Measurements from ENCODE around the gene LTB. TPM values are rescaled to one million over a fixed set of nuclear protein-coding genes. Genes with fewer than 3 reads are reported as not detected.
"Not testable (repeated sequence)": the region's sequence is repeated elsewhere in the genome, so short reads cannot be mapped to it uniquely, and the experiment has no call there.

The LTB gene
- polyA plus RNA-seq, 3 donors, result 1.8 to 2.7 (median 2.0) TPM

GRCh38 chr6:31557443-31558317 is 24.5 kb downstream of the LTB start:
- no peak for DNase-seq

DNA sequence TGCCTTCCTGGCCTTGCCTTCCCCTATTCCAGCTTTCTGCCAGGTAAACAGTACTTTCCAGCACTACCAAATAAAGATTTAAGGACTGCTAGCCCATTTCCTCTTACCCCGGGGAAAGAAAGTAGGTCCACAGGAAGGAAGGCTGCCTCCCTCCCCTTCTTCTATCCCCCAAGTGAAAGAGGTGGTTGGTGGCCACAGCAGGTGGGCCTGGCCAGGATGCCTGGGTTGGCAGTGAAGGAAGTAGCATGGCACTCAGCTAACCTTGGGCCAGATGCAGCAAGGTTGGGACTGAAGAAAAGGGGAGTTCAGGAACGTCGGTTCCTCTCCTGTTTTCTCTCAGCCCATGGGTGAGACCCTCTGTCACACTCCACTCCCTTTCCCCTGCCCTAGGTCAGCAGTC is 25.9 kb downstream of the LTB start:
- no peak for DNase-seq

DNA sequence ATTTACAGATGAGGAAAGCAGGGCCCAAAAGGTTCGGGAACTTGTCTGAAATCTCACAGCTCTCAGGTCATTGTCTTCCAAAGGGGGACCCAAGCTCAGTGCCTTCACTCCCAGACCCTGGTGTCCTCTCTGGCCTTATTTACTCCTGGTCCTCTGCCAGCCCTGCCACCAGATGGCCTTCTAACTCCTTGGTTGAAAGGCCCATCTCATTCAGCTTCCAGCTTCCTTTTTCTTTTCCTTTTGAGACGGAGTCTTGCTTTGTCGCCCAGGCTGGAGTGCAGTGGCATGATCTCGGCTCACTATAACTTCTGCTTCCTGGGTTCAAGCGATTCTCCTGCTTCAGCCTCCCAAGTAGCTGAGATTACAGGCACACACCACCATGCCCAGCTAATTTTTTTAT is 30.9 kb downstream of the LTB start:
- not testable (repeated sequence) for DNase-seq

DNA sequence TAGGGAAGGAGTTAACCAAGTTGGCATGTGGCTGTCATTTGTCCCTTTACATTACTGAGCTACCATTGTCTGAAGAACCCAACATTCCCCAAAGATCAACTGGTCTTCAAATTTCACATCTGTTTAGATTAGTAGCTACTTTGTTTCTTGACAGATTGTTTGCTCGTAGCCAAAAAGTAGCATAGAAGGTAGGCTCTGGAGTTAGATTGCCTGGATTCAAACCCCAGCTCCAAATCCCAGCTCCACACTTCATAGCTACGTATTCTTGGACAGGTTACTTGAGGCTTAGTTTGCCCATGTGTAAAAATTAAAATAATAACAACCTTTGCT is 33.7 kb downstream of the LTB start:
- no peak for DNase-seq

DNA sequence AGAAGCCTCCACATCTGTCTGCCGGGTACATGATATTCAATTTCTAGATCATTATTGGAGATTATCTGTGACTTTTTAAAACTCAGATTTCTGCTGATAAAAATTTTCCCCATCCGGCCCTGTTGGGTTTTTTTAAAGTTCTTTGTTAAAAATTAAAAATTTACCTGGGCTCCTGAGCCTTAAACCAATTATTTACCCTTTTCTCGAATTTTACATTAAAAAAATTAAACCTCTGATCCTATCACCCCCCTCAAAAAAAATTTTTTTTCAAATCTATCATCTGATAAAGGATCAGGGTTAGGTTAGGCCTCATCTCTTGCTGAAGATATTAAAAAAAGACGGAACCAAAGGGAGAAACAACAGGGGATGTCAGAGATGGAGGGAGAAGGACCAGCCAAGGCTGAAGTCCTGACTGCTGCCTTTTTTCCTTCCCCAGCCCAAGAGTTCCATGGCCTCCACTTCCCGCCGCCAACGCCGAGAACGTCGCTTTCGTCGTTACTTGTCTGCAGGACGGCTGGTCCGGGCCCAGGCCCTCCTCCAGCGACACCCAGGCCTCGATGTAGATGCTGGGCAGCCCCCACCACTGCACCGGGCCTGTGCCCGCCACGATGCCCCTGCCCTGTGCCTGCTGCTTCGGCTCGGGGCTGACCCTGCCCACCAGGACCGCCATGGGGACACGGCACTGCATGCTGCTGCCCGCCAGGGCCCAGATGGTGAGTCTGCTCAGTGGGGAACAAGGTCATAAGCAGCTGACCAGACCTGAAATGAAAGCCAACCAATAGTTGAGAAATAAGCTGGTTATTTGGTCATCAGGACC is 34.3 kb downstream of the LTB start:
- DNase-seq, result no peak

DNA sequence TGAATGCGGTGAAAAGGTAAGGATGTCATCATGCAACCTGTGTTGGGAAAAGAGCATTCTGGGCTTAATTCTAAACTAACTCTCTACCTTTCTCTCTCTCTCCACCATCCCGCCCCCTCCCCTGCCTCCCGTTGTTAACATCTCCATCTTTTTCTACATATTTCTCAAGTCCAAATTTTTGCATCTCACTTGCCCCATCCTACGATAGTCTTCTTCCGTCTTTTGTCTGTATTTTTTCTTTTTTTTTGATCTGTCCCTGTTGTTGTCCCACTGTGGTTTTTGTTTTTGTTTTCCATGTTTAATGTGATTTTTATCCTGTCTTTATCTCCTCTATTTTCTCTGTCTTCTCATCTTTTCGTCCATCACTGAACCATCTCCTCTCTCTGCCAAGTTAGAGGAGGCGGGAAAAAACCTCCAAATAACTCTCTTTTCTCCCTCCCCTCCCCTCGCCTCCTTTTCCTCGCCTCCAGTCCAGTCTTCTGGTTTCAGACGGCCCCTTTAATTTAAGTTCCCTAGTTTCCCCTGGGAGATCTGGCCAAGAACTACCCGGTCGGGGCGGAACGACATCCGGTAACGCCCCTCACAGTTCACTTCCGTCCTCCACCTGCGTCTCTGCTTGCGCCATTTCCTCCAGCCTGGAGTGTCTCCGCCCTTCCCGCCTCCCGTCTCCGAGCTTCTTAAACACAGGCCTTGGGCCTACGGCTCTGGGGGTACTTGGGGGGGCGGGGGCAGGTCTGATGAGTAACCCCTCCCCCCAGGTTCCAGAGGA is 35.1 kb downstream of the LTB start, which contains the start of gene NFKBIL1:
Gene NFKBIL1 (plus strand): TSS at position 651 of the 769 bp plus-strand sequence. CDS start 87 bp downstream, at position 738.
- DNase-seq, result peak; percentile 97

DNA sequence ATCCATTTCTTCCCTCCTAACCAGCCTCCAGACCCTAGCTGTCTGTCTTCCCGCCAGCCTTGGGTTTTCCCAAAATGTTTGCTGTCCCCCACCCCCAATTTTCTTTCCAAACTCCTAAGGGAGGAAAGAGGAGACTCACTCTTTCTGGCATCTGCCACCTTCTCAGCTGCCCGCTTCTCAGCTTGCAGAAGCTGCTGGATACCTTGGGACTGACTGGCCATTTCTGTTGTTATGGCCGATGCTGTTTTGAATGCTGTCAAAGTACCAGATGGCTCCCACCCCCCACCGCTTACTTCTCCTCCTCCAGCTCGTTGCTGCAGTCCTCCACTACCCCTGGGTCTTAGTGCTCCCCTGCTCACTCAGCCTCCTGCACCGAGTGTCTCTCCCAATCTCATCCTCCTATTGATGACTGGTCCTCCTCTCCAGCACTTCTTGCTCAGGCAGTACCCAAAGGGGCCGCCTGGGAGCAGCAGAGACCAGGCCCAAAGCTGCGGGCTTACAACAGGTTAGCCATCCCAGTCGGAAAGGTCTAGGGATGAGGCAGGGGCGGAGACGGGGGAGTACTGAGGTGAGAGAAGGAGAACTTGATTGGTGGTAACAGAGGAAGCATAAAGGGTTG is 35.8 kb downstream of the LTB start, which contains the start of gene ATP6V1G2:
Gene ATP6V1G2 (minus strand): TSS at position 270 of the 619 bp plus-strand sequence. CDS start 49 bp downstream, at position 221.
- DNase-seq, result peak; percentile 90

DNA sequence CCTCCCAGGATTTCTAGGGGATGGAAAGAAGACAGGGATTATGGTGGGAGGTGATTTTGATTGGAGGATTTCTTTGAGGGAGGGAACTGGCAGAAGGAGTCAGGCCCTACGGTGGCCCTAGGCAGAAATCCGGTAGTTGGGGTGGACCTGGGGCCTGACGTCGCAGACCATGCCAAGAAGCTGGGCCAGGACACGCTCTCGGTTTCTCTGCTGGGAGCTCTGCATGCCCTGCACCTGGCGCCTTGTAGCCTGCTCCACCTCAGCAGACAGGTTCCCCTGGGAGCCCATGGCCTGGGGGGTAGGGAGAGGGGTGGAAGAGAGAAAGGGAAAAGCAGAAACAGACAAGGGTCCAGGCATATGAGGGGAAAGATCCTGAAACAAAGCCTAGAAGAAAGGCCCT is 36.9 kb downstream of the LTB start:
- DNase-seq, result no peak

DNA sequence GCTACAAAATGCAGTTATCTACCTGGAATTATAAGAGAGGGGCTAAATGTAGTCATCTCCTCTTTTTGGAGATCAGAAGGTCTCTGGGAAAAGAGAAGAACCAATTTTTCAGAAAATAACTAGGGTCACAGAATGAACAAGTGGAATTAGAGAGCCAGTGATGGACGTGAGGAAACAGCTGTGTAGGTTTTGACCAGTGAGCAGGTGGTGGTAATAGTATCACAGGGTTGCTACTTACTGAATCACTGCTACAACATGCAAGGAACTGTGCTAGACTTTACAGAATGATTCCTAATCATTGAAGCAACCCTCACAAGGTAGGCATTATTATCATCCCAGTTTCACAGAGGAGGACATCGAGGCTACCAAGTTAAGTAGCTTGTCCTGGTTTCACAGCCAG is 37.5 kb downstream of the LTB start:
- no peak for DNase-seq

- DNase-seq, result no peak
Measured at GRCh38 chr6:31543639-31544038, 38.6 kb downstream of the LTB start.

DNA sequence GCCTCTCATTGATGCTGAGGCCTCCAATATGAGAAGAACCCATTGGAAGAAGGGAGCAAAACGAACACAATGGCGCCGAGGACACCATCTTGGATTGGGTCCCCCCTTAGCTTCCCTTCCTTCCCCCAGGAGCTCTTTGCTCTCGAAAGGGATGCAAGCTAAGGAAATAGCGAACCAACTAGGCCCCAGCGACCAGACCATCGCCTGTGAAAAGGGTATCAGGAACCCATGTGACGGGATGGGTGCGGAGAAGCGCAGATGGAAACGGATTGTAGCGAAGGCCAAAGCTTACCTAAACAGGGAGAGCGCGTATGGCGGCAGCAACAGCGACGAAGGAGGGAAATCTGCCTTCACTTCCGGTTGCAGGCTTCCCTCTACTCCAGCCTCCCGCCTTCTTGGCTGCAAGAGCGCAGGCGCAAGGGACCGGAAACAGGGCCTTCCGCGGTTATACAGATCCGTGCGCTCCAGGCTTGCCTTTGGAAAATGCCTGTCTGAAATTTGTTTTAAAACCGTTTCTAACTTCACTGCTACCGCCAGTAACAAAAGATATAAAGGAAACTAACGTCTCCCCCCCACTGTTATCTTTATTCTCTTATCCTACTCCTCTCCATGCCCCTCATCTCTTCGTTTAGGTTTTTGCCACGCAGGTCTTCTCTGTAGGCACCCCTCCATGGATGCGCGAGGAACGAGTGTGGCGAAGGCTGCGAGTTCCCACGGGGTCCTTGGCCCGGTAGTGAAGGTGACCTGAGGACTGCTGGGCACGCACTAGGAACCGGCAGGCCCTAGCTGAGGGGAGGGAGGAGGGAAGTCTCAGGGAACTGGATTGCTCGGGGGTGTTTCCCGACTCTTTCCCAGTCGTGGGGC is 40.3 kb downstream of the LTB start, which contains the start of gene DDX39B:
Gene DDX39B (minus strand): TSS at position 346 of the 864 bp plus-strand sequence. CDS start 1,471 bp downstream, outside the sequence.
- peak; percentile 97 for DNase-seq

GRCh38 chr6:31541059-31541657 is 41.1 kb downstream of the LTB start:
- DNase-seq, result peak; percentile 54

- DNase-seq, result no peak
Measured at GRCh38 chr6:31540640-31541039, 41.6 kb downstream of the LTB start.

DNA sequence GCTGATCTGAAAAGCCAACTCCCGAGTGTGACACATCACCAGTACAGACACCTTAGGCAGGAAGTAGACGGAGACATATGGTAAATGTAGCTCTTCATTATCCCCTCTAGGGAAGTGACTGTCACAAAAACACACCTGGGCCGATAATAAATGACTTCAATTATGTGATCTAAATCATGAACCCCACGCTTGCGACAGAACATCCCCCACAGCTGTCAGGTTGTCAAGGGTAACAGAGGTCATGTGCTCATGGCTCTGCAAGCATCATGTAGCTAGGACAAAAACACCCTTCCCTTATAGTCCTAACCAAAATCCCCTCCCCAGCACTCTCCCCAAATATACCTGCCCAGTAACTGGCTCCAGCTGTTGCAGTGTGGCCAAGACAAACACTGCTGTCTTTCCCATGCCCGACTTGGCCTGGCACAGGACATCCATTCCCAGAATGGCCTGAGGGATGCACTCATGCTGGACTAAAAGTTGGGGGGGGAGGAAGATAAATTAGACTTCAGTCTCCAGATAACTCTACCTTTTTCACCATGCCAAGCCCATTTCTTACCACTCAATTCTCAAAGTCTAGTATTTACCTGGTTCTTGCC is 43.3 kb downstream of the LTB start:
- DNase-seq, result no peak

GRCh38 chr6:31535538-31536324 is 46.5 kb downstream of the LTB start:
- DNase-seq, result no peak

GRCh38 chr6:31534521-31535040 is 47.6 kb downstream of the LTB start:
- no peak for DNase-seq

GRCh38 chr6:31534011-31534410 is 48.2 kb downstream of the LTB start:
- no peak for DNase-seq

DNA sequence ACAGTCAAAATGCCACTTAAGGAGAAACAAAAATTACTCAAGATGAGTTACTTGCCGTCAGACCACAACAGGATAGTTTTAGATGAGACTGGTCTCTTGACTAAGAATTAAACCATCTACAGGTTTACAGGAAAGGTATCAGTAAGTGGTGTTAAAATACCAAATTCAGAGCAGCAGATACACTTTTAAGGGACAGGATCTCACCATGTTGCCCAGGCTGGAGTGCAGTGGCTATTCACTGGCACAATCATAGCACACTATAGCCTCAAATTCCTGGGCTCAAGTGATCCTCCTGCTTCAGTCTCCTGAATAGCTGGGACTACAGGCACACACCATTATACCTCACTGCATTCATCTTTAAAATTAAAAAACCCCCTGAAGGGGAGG is 48.8 kb downstream of the LTB start:
- DNase-seq, result no peak

Measured in renal pelvis (tissue), 4 donors.